Measurements from ENCODE around the gene NUFIP1.
"Not testable (repeated sequence)": the region's sequence is repeated elsewhere in the genome, so short reads cannot be mapped to it uniquely, and the experiment has no call there.

Gene NUFIP1

DNA sequence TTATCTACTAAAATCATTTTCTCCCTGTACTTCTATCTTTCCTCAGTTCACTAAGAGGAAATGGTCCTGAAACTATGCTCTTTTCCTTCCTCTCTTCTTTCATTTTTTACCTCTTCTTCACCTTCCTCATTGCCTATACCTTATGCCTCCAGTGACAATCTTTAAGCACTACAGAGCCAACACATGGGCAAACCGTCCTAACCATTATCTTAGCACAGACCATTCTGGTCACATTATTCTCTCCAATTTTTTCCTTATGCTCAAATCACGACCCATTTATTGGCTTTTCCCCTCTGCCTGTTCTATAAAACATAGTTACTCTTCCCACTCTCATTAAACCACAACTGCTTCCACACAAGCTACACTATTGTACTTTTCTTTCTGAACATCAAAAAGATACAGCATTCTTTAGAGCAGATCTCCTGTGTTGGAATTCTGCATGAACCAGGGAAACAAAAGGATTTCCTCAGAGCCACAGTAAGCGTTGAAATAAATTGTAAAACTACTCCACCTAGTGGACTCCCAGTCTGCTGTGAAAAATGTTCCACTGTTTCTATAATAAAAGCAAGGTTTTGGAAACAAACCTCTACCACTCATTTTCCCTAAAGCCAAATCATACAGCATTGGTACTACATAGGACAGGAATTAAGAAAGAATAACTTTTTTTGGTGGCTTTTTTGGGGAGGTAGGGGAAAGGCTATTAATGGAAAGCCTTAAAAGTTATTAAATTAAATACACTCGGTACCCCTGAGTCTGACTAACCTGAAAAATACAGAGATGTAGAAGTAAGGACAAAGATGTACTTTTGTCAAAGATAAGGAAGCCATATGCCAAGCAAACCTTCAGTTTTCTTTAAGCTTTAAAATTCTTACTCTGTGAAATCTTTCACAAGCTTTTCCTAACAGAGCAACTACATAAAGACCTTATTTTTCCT, 19.5 kb downstream of the NUFIP1 start:
- DNase-seq (ENCODE audit: low read depth in 3 of 3), result no peak

DNA sequence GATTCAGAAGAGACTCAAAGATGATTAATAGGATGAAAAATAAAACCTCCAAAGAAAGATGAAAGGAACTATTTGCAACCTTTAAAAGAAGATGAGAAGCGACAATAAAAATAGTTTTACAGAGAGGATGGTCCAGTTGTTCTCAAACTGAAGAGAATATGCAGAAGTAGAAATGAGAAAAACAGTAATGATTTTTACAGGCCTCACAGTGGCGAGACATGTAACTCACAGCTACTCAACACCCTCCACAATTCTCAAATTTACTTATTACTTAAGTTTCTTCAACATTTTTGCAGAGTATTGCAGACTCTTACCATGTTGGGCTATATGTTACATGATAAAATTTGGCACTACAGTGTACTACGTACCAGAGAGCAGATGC, 20.8 kb downstream of the NUFIP1 start:
- DNase-seq (ENCODE audit: low read depth in 3 of 3), result no peak

DNA sequence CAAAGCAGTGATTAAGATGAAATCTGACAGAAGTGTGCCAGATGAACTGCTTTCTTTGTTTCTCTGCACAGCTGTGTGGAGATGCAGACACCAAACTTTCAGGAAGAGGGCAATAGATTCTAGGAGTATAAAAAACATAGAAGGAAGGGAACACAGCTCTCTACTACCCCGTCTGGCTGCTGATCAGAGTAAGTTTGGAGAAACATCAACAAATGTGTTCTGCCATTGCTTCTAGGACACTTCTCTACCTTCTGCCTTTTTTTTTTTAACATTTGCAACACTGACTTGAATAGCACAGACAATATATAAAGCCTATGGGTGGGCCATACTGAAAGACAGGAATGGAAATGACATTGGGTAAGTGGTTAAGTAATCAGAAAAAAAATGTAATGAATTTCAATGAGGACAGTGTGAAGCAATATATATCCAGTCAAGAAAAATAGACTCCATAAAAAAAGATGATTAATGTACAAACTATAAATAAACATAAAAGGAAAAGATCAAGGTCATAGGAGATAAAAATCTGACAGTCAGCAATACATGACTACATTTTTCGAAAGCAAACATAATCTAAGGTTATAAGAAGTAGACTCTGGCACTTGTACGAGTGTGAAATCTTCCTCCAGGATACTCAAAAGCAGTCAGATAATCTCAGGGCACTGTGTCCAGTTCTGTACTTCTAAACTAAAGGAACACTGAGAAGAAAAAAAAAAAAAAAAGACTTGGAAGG, 21.4 kb downstream of the NUFIP1 start:
- no peak for DNase-seq (ENCODE audit: low read depth in 3 of 3)

DNA sequence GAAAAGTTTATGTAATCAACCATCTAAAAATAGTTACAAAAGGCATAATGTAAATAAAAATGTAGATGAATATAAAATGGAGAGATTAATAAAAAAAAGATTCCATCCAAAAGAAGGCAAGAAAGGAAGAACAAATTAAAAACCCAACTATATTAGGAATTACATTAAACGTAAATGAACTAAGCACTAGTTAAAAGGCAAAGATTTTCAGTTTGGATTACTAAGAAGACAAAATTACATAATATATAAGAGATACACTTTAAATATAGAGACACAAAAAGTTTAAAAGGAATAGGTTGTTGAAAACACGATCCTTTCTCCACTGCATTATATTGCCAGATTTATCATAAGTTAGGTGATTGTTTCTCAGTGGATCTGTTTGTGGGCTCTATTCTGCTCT, 27.3 kb downstream of the NUFIP1 start:
- no peak for DNase-seq (ENCODE audit: low read depth in 3 of 3)

DNA sequence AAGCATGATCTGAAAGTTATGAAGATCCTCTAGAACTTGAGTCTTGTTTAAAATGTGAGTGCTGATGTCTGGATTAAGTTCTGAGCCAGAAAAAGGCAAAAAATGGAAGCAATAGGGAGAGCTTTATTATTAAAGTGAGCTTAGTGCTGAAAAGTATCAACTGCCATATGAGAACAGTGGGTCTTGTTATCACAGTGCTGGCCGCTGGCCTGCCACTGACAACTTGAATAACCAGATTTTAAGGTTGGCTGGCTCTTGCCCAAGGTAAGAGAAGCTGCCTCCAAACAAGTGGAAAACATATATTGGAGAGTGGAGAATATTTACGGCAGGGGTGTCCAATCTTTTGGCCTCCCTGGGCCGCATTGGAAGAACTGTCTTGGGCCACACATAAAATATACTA, 33.9 kb downstream of the NUFIP1 start:
- no peak for DNase-seq (ENCODE audit: low read depth in 3 of 3)

DNA sequence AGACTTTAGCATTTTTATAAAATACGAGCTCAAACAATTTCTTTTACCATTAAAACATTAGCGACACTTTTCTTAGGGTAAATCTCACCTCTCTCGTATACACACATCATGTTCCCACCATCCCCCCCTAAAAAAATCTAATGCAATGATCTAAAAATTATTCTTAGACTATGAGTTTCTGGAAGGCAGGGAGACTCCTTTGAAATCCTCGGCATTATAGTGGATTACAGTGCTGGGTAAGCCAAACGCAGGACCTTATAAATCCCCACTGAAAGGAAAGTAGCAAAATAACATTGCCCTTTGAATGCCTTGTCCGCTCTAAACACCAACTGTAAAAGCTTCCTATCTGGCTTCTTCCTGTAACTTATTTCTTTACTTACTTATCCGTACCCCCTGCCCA, 35.0 kb downstream of the NUFIP1 start:
- DNase-seq (ENCODE audit: low read depth in 3 of 3), result no peak

DNA sequence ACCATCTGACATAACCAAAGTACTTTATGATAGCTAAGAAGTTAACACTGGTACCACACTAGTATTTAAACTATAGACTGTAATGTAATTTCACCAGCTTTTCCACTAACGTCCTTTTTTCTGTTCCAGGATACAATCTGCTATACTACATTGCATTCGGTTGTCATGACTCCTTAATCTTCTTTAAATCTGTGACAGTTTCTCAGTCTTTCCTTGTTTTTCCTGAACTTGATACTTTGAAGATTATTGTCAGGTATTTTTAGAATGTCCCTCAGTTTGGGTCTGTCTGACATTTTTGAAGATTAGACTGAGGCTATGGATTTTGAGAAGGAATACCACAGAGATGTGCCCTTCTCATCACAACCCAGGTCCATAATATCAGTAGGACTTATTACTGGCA, 36.6 kb downstream of the NUFIP1 start:
- no peak for DNase-seq (ENCODE audit: low read depth in 3 of 3)

DNA sequence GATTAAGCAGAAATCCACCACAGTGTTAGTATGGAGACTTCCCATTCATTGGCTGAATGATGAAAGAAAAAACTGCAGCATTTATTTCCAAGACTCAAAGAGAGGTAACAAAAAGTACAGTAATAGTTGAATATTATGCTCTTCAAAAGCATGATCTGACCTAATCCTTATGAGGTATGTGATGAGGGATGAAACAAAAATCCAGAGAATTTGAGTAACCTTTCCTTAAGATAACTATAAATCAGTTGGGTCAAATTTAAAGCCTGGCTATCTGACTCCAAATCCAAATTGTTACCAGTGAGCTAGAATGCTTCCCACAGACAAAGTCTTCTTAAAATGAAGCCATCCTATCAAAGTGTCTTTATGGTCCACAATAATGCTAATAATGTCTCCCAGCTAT, 38.1 kb downstream of the NUFIP1 start:
- no peak for DNase-seq (ENCODE audit: low read depth in 3 of 3)

DNA sequence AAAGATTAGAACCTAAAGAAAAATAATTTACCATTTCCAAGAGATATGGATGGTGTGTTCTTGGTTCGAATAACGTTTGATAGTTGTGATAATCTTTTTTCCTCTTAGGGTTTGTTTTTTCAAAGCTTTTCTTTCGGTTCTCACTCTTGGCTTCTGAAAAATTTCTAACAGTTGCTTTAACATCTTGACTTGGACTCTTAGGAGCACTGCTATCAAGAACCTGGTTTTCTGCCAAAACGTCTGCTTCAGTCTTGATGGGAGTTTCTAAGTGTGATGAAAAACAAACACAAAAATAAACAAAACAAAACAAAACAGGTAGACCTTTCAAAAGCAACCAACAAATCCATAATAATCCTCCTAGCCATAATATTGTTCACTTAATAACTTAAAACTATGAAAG, 45.9 kb downstream of the NUFIP1 start:
- not testable (repeated sequence) for DNase-seq (ENCODE audit: low read depth in 3 of 3)

DNA sequence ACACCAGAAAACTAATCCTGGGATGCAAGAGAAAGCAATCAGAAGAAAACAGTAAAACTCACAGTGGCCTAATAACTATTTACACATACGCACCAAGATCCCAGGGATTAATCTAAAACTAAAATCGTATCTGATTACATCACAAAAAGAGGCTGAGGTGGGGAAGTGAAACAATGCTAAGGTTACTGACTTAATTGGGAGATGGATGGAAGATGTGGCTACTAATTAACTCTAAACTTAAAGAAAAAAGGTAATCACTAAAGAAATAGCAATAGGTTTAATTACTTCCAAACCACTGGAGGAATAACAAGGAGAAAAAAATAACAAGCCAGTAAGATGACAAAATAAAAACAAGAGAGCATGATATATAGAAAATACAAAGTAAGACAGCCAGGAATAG, 50.4 kb downstream of the NUFIP1 start:
- no peak for DNase-seq (ENCODE audit: low read depth in 3 of 3)

DNA sequence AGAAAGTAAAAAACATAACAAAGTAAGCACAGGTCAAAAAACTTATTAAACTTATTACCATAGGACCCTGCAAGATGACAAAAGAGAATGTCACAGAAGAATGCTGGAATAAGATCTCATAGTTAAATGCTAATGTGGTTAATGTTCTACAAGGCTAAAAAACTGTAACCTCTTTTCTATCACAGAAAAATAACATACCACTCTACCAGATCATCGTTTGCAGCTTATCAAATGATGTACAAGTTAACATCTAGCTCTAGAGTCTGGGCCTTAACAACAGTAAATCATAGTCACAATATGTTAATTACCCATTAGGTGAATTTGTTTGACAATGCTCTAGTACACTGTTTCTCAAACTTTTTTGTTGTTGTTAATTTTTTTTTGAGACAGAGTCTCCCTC, 53.0 kb downstream of the NUFIP1 start:
- DNase-seq (ENCODE audit: low read depth in 3 of 3), result no peak

DNA sequence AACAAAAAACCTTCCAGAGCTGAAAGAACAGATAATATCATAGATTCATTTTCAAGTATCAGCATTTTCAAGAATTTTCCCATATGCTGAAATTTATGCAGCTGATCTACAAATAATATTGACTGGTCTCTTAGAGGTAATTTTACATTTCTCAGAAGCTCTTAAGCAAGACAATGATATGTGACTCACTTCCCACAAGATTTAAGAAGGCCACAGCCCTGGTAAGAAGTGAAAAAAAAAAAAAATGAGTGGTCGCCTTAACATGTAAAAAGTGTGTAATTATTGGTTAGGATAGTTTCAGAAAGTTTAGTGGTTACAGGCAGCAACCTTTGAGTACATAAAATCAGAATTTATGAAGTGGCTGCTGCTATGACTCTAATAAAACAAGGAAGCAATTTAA, 54.5 kb downstream of the NUFIP1 start:
- no peak for DNase-seq (ENCODE audit: low read depth in 3 of 3)

DNA sequence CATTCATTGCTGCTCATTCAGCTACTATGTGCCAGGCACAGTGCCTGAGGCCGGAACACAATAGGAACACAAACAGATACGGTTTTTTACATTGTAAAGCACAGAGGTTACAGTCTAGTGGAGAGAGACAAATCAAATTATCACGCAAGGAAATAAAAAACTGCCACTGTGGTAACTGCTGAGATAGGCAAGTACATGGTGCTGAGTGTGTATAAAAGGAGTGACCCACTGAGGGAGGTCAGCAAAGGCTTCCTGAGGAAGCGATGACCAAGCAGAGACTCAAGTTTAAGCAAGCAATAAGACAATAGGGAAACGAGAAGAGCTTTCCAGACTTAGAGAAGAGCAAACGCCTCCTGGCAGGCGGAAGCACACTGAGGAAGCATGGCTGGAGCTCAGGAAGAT, 56.4 kb downstream of the NUFIP1 start:
- DNase-seq (ENCODE audit: low read depth in 3 of 3), result no peak

DNA sequence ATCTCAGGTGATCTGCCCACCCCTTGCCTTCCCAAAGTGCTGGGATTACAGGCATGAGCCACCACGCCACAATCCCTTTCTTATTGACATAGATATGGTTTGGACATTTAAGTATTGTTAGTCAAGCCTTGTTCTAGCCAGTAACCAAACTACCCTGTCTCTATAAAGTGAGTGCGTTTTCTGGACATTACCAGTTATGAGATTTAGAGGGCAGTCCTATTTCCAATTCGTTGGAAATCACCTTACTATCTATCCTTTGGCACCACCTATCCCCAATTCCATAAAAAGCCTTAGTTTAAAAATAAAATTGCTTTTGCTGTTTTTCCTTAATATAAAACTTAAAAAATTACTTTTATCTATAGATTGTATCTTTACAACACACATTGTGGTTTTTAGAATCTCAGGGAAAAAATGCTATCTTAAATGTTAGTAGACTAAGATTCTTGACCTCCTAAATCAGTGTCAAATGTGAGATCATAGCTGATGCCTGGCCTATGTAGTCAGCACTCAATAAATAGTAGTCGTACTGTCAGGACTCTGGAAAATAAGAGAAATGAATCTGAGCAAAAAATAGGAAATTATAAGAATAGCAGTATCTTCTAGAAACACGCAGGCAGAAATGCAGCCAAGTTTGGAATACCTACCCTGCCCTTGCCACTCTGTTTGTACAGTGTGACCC, 57.0 kb downstream of the NUFIP1 start:
- no peak for DNase-seq (ENCODE audit: low read depth in 3 of 3)

DNA sequence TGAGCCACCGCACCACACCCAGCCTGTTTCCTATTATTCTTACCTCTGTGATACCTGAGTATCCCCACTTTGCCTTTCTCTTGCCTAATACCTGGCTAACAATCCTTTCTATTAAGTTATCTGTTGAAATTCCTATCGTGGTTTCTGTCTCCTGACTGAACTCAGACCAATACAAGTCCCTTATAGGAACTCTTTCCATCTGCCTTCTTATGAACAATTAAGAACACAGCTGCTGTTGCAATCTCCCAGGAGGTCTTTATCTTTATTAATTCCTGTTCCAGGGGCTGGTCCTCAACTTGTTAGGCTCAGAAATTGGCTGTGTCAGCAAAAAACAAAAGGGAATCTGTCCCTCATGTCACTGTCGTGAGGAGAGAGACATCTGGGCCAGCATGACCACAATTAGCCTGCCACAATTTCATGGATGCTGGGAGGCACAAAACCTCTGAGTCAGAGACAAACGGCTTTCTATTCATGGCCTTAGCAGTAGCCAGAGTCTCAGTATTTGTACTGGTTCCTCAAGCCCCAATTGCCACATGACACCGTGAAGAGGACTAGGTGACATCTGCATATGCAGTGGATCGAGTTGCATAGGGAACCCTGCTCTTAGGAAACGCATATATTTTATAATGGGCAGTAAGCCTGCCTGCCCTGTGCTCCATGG, 58.2 kb downstream of the NUFIP1 start:
- DNase-seq (ENCODE audit: low read depth in 3 of 3), result no peak

DNA sequence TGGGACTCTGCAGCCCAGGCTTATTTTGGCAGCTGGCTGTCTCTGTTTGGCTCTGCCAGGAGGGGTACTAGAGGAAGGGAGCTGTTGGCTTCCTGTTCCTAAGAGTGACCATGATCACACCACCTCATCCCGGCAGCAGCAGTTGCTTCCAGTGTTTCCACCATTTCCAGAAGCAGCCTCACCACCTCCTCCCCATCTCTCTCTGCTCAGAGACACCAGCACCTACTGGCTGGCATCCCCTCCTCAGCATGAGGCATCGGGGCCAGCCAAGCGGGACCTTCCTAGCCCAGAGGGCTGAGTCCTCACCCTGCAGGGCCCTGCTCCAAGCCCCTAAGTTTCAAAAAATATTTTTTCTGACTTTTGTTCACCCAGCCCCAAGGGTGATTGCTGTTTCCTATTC, 59.0 kb downstream of the NUFIP1 start:
- DNase-seq (ENCODE audit: low read depth in 3 of 3), result no peak

DNA sequence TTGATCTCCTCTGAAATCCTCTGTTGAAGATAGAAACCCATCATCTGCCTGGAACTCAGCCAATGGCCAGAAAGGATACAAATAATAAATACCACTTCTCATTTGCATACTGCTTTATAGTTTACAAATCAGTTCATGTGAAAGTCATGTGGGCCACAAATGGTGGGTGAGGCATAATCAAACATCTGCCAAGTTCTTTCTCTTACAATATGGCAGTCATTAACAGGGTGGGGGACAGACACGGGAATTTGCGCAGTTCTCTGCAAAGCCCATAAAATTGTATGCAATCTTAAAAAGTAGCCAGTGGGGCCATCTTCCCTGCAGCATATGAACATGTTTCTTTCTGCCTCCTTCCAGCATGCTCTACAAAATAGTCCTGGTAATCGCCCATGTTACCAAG, 59.6 kb downstream of the NUFIP1 start:
- no peak for DNase-seq (ENCODE audit: low read depth in 3 of 3)

DNA sequence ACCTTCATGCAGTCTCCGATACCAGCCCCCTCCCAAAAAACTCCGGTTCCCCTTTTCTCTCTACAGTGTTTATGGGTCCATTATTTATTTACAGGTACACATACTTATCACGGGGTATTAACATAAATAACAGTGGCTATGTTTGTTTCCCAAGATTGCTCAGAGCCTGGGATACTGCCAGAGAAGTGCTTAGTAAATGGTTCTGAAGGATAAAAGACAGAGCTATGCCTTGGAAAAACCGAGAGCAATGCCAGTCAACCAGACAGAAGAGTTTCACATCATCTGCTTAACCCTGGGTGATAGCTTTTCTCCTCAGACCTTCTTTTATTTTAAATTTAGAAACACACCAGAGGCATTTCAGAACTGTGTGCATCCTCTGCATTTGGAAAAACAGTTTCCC, 61.3 kb downstream of the NUFIP1 start:
- no peak for DNase-seq (ENCODE audit: low read depth in 3 of 3)

DNA sequence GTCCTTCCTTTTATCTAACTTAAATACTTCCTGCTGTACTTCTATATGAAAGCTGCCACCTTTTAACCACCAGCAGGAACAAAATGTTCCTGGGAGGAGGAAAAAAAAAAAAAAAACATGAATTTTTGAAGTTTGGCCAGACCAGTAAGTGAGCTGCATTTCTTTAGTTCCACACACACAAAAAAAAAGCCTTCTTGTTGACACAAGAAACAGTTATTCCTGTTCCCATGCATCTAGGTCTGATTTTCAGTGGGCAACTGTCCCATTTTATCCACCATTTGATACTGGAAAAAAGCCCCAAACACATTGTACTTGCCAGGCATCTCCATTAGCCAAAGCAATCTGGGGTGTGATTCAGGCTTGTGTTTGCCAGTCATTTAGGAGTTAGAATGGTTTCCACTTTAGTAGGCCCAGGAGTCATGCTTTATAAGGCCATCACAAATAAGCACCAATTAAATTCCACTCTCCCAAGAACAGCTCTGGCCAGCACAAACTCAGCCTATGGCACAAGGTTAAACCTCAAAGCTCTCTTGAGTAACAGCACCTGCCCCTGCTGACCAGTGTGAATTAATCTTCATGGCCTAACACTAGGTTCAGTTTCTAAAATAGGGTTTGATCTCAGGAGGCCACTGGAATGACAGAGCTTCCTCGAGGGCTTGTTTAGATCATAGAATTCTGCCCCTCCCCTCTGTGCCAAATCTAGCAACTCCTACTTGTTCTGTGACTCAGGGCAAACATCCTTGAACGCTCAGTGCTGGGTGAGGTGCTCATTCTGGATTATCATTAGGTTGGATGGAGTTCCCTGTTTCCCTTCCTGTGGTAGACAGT, 67.1 kb downstream of the NUFIP1 start:
- no peak for DNase-seq (ENCODE audit: low read depth in 3 of 3)

DNA sequence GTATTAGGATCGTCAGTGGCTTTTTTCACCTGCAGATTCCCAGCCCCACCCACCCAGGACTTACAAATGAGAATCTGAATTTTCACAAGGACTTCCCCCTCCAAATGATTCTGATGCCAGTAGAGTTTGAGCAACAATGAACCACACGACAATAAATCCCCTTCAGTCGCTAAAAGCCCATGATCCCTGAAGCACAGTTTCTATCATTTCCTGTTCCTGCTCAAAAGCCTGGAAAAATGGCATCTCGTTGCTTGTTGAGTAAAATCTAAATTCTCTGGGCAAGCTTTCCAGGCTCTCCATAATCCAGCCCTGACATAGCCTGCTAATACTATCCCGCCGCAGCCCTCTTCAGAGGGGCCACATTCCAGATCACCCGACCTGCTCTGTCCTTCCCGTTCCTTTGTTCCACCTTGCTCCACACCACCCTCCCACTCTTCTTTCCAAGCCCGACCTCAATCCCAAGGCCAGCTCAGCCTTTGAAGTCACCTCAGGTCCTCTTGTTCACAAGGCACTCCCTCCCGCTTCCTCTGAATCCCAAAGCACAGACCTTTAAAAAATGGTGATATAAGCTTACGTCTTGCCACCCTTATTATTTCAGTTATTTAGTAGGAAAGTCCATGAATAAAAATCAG, 67.9 kb downstream of the NUFIP1 start:
- no peak for DNase-seq (ENCODE audit: low read depth in 3 of 3)

DNA sequence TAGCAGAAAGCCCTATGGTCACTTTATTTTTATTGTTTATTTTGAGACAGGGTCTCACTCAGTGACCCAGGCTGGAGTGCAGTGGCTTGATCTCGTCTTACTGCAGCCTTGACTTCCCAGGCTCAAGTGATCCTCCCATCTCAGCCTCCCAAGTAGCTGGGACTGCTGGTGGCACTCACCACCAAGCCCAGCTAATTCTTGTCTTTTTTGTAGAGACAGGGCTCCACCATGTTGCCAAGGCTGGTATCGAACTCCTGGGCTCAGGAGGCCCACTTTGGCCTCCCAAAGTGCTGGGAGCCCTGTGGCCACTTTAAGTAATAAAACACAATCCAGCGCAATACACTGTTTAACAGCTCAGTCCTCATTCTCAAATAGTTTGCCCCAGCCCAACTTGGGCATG, 69.3 kb downstream of the NUFIP1 start:
- no peak for DNase-seq (ENCODE audit: low read depth in 3 of 3)
